Measurements from ENCODE around the gene CORIN.
"Not testable (repeated sequence)": the region's sequence is repeated elsewhere in the genome, so short reads cannot be mapped to it uniquely, and the experiment has no call there.

The CORIN gene

DNA sequence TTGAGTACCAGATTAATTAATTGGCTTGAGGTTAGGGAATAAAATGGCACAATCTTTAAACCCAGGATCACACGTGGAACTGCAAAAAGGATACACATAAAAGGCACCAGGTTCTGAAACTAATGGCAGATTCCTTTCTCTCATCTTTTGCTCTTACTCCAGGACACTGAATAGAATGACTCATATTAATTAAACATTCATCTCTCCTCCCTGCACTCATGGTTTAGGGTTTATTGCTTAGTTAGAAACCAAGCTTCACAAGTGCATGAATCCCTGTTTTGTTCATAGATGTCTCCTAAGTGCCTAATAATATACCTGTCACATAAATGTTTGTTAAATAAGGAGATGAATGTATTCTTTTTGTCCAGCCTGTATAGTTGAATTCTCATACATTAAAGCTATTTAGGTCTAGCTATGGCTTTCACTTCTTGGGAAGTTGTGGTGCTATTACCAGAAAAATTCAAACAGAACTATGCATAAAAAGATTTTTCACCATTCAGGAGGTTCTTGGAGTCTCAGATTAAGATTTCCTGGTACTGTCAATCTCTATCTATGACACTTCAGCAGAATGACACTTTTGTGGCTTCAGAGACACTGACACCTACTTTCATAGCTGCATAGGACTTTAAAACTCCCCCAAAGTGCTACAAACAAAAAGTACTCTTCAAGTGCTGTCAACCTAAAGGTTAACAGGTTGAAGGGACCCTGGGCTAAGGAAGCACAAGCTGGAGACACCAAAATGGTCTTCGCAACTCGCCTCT lies 7.4 kb downstream of the CORIN start:
- DNase-seq = no peak

GRCh38 chr4:47829438-47829837 lies 8.4 kb downstream of the CORIN start:
- no peak for DNase-seq

GRCh38 chr4:47827343-47828047 lies 10.4 kb downstream of the CORIN start:
- DNase-seq = no peak

DNA sequence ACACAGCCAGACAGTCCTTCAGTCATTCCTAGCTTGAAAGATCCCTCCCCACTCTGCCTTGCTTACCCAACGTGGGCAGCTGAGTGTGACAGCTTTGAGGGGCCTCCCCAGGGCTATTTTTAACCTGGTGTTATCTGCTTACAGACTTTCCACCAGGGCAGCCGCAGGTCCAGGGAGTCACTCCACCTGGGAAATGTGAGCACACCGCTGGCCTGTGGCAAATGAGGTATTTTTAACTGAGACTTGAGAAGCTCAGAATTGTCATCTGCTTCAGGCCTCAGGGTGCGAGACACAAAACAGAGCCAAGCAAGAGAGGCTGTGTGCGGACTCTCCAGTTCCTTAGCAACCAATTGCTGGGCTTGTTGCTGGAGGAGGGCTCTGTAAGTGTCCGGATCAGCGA lies 13.0 kb downstream of the CORIN start:
- DNase-seq = no peak

DNA sequence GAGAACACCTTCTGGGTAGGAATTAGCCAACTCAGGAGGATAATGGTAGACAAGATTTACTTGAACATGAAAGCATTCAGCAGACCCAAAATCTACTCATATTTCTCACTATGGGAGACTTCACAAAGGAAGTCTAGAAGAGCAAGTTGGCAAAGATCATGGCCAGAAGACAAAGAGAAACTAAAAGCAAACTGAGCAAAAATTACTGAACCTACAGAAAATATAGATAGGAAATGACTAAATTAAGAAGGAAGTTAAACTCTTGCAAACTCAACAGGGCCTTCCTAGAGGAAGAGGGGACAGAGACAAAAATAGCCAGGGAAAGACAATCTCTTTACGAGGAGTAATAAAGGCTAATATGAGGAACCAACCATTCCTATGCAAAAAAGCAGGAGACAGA lies 18.7 kb downstream of the CORIN start:
- DNase-seq = no peak

GRCh38 chr4:47817275-47817674 lies 20.6 kb downstream of the CORIN start:
- DNase-seq = no peak

DNA sequence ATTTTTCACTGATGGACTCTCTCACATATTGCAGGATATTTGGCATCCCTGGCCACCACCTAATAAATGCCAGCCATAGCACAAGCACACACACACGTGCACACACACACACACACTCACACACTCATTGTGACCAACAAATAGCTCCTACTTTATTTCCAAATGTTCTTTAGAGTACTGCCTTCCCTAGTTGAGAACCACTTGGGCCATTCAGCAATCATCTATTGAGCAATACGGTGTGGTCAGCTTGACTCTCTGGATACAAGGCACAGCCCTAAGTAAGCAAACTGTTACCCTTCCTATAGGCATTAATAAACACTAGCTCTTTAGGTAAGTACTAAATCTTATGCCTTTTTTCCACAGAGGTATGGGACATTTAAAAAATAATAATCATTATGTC lies 21.1 kb downstream of the CORIN start:
- no peak for DNase-seq

DNA sequence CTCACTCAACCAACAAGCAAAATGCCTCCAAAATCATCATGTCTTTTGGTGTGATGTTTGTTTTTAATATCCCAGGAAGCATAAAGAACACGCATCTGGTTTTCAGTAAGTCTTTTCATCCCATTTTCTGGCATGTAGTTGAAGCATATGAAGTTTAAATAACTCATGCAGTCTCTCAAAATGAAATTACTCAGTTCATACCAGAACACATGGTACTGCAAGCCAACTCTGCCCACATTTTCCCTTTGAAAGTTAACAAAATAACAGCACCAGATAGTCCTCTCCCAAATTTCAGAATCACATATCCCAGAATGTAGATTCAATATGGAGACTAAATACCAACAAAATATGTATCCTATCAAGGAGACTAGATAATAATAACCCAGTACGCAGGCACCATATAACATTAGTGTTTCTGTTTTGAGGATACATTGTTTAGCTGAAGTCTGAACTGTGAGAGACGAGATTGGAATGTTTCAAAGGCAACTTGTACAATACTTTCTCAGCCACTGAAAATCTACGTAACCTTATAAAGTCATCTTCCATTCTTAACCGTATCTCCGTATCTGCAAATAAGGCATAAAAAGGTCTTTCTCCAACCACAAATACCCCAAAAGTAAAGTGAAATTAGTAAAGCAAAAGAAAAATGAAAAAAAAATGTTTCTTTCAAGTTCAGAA lies 23.1 kb downstream of the CORIN start:
- no peak for DNase-seq

- no peak for DNase-seq
Observed at GRCh38 chr4:47809654-47810203, 28.1 kb downstream of the CORIN start.

DNA sequence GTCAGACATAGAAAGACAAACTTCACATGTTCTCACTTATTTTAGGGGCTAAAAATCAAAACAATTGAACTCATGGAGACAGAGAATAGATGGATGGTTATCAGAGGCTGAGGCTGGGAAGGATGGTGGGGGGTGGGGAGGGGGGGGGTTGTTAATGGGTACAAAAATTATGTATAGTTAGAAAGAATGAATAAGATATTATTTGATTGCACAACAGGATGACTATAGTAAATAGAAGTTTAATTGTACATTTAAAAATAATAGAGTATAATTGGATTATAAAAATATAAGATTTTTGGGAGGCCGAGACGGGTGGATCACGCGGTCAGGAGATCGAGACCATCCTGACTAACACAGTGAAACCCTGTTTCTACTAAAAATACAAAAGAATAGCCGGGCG lies 33.3 kb downstream of the CORIN start:
- DNase-seq = no peak

DNA sequence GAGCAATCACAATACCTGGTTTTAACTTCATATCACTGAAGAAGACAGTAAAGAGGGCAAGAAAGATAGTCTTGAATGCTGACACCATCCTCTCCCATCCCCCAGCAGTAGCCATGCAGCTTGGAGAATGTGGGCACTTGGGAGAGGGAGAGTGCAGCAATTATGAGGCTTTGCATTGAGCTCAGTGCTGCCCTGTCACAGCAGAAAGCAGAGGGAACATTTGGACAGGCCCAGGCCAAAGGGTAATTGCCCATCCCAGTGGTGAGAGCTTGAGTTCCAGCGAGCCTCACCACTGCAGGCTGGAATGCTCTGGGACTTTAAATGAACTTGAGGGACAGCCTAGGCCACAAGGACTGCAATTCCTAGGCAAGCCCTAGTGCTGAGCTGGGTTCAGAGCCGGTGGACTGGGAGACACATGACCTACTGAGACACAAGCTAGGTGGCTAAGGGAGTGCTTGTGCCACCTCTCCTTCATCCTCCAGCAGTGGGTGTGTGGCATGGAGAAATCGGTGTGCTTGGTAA lies 36.3 kb downstream of the CORIN start:
- no peak for DNase-seq

- no peak for DNase-seq
Observed at GRCh38 chr4:47798165-47798564, 39.7 kb downstream of the CORIN start.

GRCh38 chr4:47791965-47792364 lies 45.9 kb downstream of the CORIN start:
- DNase-seq = no peak

GRCh38 chr4:47790105-47790504 lies 47.8 kb downstream of the CORIN start:
- no peak for DNase-seq

- DNase-seq = no peak
Observed at GRCh38 chr4:47788126-47788525, 49.7 kb downstream of the CORIN start.

- DNase-seq = no peak
Observed at GRCh38 chr4:47786958-47787370, 50.9 kb downstream of the CORIN start.

GRCh38 chr4:47785153-47785552 lies 52.7 kb downstream of the CORIN start:
- DNase-seq = no peak

GRCh38 chr4:47784222-47784621 lies 53.6 kb downstream of the CORIN start:
- no peak for DNase-seq

DNA sequence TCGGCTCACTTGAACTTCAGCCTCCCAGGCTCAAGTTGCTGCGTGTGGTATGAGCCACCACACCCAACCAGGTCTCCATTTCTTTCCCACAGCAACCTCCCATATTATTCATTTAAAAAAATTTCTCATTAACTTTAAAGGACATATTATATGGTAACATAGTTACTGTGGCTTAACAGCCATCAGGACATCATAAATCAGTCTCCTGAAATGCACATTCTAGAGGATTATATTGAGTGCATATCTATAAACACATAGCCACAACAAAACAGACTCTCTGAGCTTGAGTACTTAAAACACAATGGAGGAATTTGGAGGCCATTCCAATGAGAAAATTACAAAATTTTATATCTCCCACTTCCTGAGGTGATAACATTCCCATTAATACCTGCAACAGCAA lies 61.5 kb downstream of the CORIN start:
- no peak for DNase-seq

DNA sequence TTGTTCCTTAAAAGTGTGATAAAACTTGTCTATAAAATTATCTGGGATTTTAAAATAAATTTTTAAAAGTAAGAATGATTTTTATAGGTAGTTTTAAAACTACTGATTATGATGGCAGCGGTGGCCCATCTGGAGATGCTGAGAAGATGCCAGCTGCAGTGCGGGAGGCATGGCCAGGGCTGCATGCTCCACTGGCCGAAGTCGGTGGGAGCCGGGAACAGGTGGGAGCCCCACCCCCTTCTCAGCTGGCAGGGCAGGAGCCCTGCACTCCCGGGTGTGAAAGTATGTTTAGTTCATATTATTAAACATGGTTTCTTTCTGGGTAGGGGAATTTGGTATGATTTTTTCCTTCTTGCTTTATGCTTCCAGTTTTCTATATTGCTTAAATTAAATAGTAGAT lies 63.8 kb downstream of the CORIN start:
- DNase-seq = no peak

DNA sequence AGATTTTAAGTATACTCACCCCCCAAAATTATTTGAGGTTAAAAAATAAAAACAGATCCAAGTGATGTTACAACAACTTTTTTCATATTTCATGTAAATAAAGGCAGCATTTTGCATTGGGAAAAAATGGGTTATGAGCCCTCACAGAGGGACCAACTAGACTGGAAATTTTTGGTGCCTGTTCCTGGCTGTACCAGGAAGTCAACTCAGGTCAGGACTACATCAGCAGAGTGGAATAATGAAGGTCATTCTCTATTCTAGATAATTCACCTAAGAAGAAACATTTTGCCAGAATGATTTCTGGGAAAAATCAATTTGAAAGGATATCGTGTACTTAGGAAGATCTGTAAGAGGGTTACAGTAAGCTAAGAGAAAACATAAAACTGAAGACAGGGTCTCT lies 66.8 kb downstream of the CORIN start:
- no peak for DNase-seq

DNA sequence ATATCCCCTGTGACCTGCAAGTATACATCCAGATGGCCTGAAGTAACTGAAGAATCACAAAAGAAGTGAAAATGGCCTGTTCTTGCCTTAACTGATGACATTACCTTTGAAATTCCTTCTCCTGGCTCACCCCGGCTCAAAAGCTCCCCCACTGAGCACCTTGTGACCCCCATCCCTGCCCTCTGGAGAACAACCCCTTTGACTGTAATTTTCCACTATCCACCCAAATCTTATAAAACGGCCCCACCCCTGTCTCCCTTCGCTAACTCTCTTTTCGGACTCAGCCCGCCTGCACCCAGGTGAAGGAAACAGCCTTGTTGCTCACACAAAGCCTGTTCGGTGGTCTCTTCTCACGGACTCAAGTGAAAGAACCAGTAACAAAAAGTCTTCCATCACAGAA lies 69.9 kb downstream of the CORIN start:
- not testable (repeated sequence) for DNase-seq

- no peak for DNase-seq
Observed at GRCh38 chr4:47763279-47763678, 74.6 kb downstream of the CORIN start.

Measured in EL (cell line).